DND-41 (cell line): ENCODE data around the gene NPTXR.

Experiments used
- ATAC-seq: fragments of 200-7000 bp; cut with Tn5 transposase; 3 replicates; pipeline ENCODE4 v1.9.1; 2021; ENCODE audit warnings: low read depth; ENCODE audit not compliant: insufficient read depth
- DNase-seq: peaks from one replicate; pipeline ENCODE4 v3.0.0-alpha.2; 2020
- H2AFZ ChIP-seq: 2 replicates; pipeline ENCODE4 v1.6.0; 2012; ENCODE audit warnings: low read depth, low read length
- H3K27ac ChIP-seq: 2 replicates; pipeline ENCODE4 v1.5.1; 2012; ENCODE audit warnings: low read length, inconsistent platforms
- H3K27me3 ChIP-seq: fragments of 200-600 bp; sonication (generic); 2 replicates; pipeline ENCODE4 v1.6.0; 2012; ENCODE audit warnings: low read length, mild to moderate bottlenecking, inconsistent platforms; ENCODE audit not compliant: insufficient read depth, poor library complexity
- H3K36me3 ChIP-seq: 2 replicates; pipeline ENCODE4 v1.5.1; 2012; ENCODE audit warnings: low read length, inconsistent platforms; ENCODE audit not compliant: insufficient read depth
- H3K4me1 ChIP-seq: 2 replicates; pipeline ENCODE4 v1.5.1; 2012; ENCODE audit warnings: mild to moderate bottlenecking, low read length; ENCODE audit not compliant: insufficient read depth
- H3K4me2 ChIP-seq: 2 replicates; pipeline ENCODE4 v1.6.0; 2012; ENCODE audit warnings: mild to moderate bottlenecking, moderate library complexity, low read length, inconsistent platforms; ENCODE audit not compliant: insufficient read depth
- H3K4me3 ChIP-seq, 2 experiments: fragments of 200-600 bp in 1 of 2; shearing (Covaris generic) in 1 of 2; 2 replicates each; pipeline ENCODE4 v1.5.1; 2012 to 2016; ENCODE audit warnings: inconsistent platforms in 2 of 2, low read length in 2 of 2, mild to moderate bottlenecking in 2 of 2, low read depth in 1 of 2, moderate library complexity in 1 of 2
- H3K79me2 ChIP-seq: 2 replicates; pipeline ENCODE4 v1.6.0; 2012; ENCODE audit warnings: low read length, inconsistent platforms; ENCODE audit not compliant: insufficient read depth
- H3K9ac ChIP-seq: 2 replicates; pipeline ENCODE4 v1.6.0; 2012; ENCODE audit warnings: low read depth, mild to moderate bottlenecking, inconsistent platforms, low read length, moderate library complexity
- H3K9me3 ChIP-seq: 2 replicates; pipeline ENCODE4 v1.5.1; 2012; ENCODE audit warnings: low read length, moderate library complexity, mild to moderate bottlenecking, inconsistent platforms; ENCODE audit not compliant: insufficient read depth, severe bottlenecking
- H4K20me1 ChIP-seq: 2 replicates; pipeline ENCODE4 v1.6.0; 2012; ENCODE audit warnings: low read length; ENCODE audit not compliant: insufficient read depth
- EZH2 ChIP-seq: IDR thresholded peaks from 3 replicates; pipeline ENCODE4 v1.6.1; 2012; ENCODE audit warnings: borderline replicate concordance, low read depth, mild to moderate bottlenecking, moderate library complexity, low read length, inconsistent platforms; ENCODE audit not compliant: severe bottlenecking
- TF ChIP-seq, protein P1 (sequence below): IDR thresholded peaks from 2 replicates; pipeline ENCODE4 v1.5.1; 2012; ENCODE audit warnings: borderline replicate concordance, low read length, moderate library complexity, mild to moderate bottlenecking; ENCODE audit not compliant: poor library complexity, severe bottlenecking; ENCODE audit errors: extremely low read depth

The NPTXR gene

DNA sequence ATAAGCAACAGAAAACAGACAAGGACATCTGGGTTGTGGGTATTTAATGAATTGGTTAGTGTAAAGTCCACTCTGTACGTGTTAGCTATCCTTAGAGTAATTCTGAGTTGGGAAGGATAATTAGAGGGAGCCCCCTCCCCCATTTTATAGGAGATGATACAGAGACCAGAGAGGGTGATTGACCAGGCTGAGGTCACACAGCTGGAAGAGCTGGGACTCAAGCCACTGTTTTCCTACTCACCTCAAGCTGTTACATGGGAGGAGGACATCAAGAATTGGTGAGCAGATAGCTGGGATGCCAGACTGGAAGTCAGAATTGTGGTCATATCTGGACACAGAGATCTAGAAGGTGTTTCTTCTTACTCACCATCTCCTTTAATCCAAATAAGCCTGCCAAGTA, 8.7 kb upstream of the NPTXR start:
- Histone ChIP-seq H3K4me3 (no peak overlapping the region), H3K27ac (no peak overlapping the region), H2AFZ (no peak overlapping the region), H3K36me3 (no peaks in the 10 kb centered on the region), H3K9ac (no peak overlapping the region), H4K20me1 (peaks cover 18% of the 10 kb centered on the region), H3K4me2 (no peak overlapping the region), H3K9me3 (no peaks in the 10 kb centered on the region), H3K4me1 (no peaks in the 10 kb centered on the region), H3K27me3 (peaks cover 17% of the 10 kb centered on the region), H3K79me2 (no peaks in the 10 kb centered on the region)
- no peak for DNase-seq
- TF ChIP-seq, protein P1, sequence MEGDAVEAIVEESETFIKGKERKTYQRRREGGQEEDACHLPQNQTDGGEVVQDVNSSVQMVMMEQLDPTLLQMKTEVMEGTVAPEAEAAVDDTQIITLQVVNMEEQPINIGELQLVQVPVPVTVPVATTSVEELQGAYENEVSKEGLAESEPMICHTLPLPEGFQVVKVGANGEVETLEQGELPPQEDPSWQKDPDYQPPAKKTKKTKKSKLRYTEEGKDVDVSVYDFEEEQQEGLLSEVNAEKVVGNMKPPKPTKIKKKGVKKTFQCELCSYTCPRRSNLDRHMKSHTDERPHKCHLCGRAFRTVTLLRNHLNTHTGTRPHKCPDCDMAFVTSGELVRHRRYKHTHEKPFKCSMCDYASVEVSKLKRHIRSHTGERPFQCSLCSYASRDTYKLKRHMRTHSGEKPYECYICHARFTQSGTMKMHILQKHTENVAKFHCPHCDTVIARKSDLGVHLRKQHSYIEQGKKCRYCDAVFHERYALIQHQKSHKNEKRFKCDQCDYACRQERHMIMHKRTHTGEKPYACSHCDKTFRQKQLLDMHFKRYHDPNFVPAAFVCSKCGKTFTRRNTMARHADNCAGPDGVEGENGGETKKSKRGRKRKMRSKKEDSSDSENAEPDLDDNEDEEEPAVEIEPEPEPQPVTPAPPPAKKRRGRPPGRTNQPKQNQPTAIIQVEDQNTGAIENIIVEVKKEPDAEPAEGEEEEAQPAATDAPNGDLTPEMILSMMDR = no peak
- no peak for TF ChIP-seq EZH2
- no peak for ATAC-seq

DNA sequence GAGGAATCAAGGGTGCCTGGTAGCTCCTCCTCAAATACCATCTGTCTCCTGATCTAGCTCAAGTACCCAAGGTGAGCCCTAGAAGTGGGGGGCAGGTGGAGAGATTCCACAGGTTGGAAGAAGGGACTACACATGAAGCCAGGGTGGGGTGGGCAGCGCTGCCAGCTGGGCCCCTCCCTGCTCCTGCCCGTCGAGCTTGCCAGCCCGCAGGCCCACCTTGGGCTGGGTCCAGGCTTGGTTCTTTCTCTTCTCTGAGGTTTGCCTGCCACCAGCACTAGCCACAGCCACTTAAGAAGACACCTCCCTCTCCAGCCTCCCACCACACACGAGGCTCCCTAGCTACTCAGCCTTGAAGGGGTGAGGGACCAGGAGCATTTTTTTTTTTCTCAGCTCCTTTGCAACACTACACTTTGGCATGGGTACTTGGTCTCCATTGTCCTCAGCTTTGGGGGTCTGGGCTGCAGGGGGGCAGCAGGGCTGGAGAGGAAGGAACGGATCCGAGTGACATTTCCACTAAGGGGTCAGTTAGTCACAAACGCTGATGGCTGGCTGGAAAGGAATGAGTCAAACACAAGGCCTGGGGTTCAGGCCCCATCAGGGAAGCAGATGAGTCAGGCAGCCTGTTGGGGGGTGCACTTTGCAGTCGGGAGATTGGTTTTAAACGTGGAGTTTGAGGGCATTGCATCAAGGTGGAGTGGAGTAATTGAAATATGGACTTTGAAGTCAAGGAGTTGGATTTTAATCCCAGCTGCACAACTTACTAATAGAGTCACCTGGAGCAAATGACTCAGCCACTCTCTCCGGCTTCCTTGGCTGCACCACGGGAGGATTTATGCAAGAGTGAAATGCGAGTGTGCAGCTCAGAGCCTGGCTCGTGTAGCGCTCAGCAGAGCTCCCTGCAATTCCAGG, 7.4 kb upstream of the NPTXR start:
- Histone ChIP-seq H2AFZ (no peak overlapping the region), H3K79me2 (no peaks in the 10 kb centered on the region), H3K4me3 (no peak overlapping the region), H3K9ac (no peak overlapping the region), H3K4me2 (no peak overlapping the region), H3K27ac (no peak overlapping the region), H3K4me1 (no peaks in the 10 kb centered on the region), H3K36me3 (no peaks in the 10 kb centered on the region), H4K20me1 (peaks cover 19% of the 10 kb centered on the region), H3K27me3 (peaks cover 20% of the 10 kb centered on the region), H3K9me3 (no peaks in the 10 kb centered on the region)
- no peak for DNase-seq
- no peak for ATAC-seq
- TF ChIP-seq, protein P1 = no peak
- no peak for TF ChIP-seq EZH2

DNA sequence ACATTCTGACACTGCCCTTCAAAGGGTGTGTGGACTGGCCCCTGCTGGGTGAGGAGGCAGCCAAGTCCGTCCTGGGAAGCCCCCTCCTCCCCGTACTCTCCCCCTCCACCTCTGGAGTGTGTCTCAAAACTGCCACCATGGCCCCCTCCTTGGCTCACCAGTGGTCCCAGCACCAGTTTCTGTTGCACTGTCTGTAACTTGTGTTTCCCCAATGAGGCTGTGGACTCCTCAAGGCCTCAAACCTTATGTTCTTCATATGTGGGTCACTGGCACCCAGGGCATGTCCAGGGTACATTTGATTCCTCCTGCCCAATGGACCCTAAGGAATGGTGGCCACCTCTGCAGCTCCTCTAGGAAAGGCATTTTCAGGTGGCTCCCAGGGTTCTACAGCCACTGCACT, 6.6 kb upstream of the NPTXR start:
- Histone ChIP-seq H2AFZ (no peak overlapping the region), H4K20me1 (peaks cover 20% of the 10 kb centered on the region), H3K4me3 (no peak overlapping the region), H3K9me3 (no peaks in the 10 kb centered on the region), H3K4me2 (no peak overlapping the region), H3K9ac (no peak overlapping the region), H3K4me1 (no peaks in the 10 kb centered on the region), H3K27me3 (peaks cover 23% of the 10 kb centered on the region), H3K79me2 (no peaks in the 10 kb centered on the region), H3K36me3 (no peaks in the 10 kb centered on the region), H3K27ac (no peak overlapping the region)
- no peak for TF ChIP-seq EZH2
- TF ChIP-seq, protein P1 = no peak
- DNase-seq (no peak), ATAC-seq (no peak)
